GM18951 (cell line): ENCODE data around the gene NME3.

Experiments used
- POLR2A ChIP-seq: IDR thresholded peaks from 4 replicates; pipeline ENCODE4 v1.6.1; 2011; ENCODE audit warnings: mild to moderate bottlenecking; ENCODE audit not compliant: insufficient read length, insufficient read depth; ENCODE audit errors: extremely low read depth
- in situ Hi-C: fragments of 300-500 bp; cut with MboI; formaldehyde crosslinking; loops from one replicate; pipeline ENCODE4 v1.12.0; 2022; ENCODE audit warnings: low sequenced_read_pairs, mixed read lengths, inconsistent platforms; ENCODE audit not compliant: unreplicated experiment

Gene NME3

GRCh38 chr16:1732071-1732470, 39.3 kb downstream of the NME3 start:
- no peak for TF ChIP-seq POLR2A
- in situ Hi-C loops = no loop called here

GRCh38 chr16:1731603-1732002, 39.7 kb downstream of the NME3 start:
- TF ChIP-seq POLR2A = no peak

GRCh38 chr16:1731073-1731472, 40.3 kb downstream of the NME3 start:
- no peak for TF ChIP-seq POLR2A
- in situ Hi-C loops = no loop called here

More at GRCh38 chr16:1731603-1732002, 39.7 kb downstream of the NME3 start:
- in situ Hi-C loops = no loop called here

- TF ChIP-seq POLR2A = no peak
- in situ Hi-C loops = no loop called here
These were observed 41.9 kb downstream of the NME3 start for GRCh38 chr16:1729445-1729844.

GRCh38 chr16:1729026-1729425, 42.3 kb downstream of the NME3 start:
- in situ Hi-C loops = no loop called here
- no peak for TF ChIP-seq POLR2A

- in situ Hi-C loops = no loop called here
These were observed 43.4 kb downstream of the NME3 start for GRCh38 chr16:1727651-1728624.

GRCh38 chr16:1726661-1727502, 44.5 kb downstream of the NME3 start:
- TF ChIP-seq POLR2A = no peak
- in situ Hi-C loops = no loop called here

More at GRCh38 chr16:1727651-1728624, 43.4 kb downstream of the NME3 start:
- TF ChIP-seq POLR2A = no peak

- TF ChIP-seq POLR2A = no peak
- in situ Hi-C loops = no loop called here
These were observed 46.9 kb downstream of the NME3 start for GRCh38 chr16:1724491-1724890.

- no peak for TF ChIP-seq POLR2A
- in situ Hi-C loops = no loop called here
These were observed 47.7 kb downstream of the NME3 start for GRCh38 chr16:1723450-1724147.

- in situ Hi-C loops = no loop called here
These were observed 50.0 kb downstream of the NME3 start for GRCh38 chr16:1721372-1721771.

More at GRCh38 chr16:1721372-1721771, 50.0 kb downstream of the NME3 start:
- TF ChIP-seq POLR2A = no peak
